ENCODE measurements around the gene RNF135.

- no peak for TF ChIP-seq CTCF (IDR thresholded peaks at IDR 0.05; ENCODE audit: poor library complexity, severe bottlenecking)
- no peak for TF ChIP-seq EP300 (conservative IDR thresholded peaks at IDR 0.05; ENCODE audit: poor library complexity, severe bottlenecking)
Measured at GRCh38 chr17:30975042-30975820, 4.4 kb downstream of the RNF135 start.
